PC-9 (cell line): ENCODE data around the gene GSE1. TPM values are rescaled to one million over a fixed set of nuclear protein-coding genes. Genes with fewer than 3 reads are reported as not detected.

Experiments used
- BruUV-seq: library from RNA; stranded (reverse); fragments of 400-500 nt; replicated peaks from 2 replicates; lab custom pipeline; 2021; lab: Mats Ljungman, UMichigan
- CTCF ChIA-PET: fragments of 300-600 bp; sonication (Branson Sonifier 250); formaldehyde crosslinking; loops from one replicate; lab custom pipeline; 2022; ENCODE audit warnings: antibody characterized with exemption; lab: Charles Lee
- POLR2A ChIA-PET: fragments of 300-600 bp; sonication (Branson Sonifier 250); formaldehyde crosslinking; loops from one replicate; lab custom pipeline; 2022; ENCODE audit warnings: antibody characterized with exemption; ENCODE audit not compliant: unreplicated experiment; lab: Charles Lee
- DNase-seq, 2 experiments: peaks; one replicate each; pipeline versions ENCODE4 v3.0.0 to v3.0.0-alpha.2; 2015 to 2022; ENCODE audit warnings: mixed read lengths in 1 of 2
- H2AFZ ChIP-seq: fragments of 200-600 bp; sonication (generic); 2 replicates; pipeline ENCODE4 v1.8.1; 2017; ENCODE audit warnings: antibody characterized with exemption
- H3F3A ChIP-seq: fragments of 200-600 bp; sonication (generic); 2 replicates; pipeline ENCODE4 v1.8.1; 2017; ENCODE audit warnings: antibody characterized with exemption, mild to moderate bottlenecking, low read depth; ENCODE audit not compliant: insufficient read depth
- H3K27ac ChIP-seq: fragments of 200-600 bp; sonication (generic); 2 replicates; pipeline ENCODE4 v1.6.1; 2016; ENCODE audit warnings: mixed run types
- H3K27me3 ChIP-seq: fragments of 200-600 bp; sonication (generic); 2 replicates; pipeline ENCODE4 v1.6.1; 2016; ENCODE audit warnings: low read depth, mixed run types; ENCODE audit not compliant: insufficient read depth
- H3K36me3 ChIP-seq: fragments of 200-600 bp; sonication (generic); 2 replicates; pipeline ENCODE4 v1.6.1; 2016; ENCODE audit warnings: low read depth, mixed run types
- H3K4me1 ChIP-seq: fragments of 200-600 bp; sonication (generic); replicated peaks from 2 replicates; pipeline ENCODE4 v1.6.1; 2016; ENCODE audit warnings: mixed run types; ENCODE audit not compliant: insufficient read depth
- H3K4me2 ChIP-seq: fragments of 200-600 bp; sonication (generic); 2 replicates; pipeline ENCODE4 v1.6.1; 2017; ENCODE audit warnings: mixed run types
- H3K4me3 ChIP-seq: fragments of 200-600 bp; sonication (generic); 2 replicates; pipeline ENCODE4 v1.6.1; 2016; ENCODE audit warnings: mixed run types
- H3K79me2 ChIP-seq: fragments of 200-600 bp; sonication (generic); 2 replicates; pipeline ENCODE4 v1.6.1; 2017; ENCODE audit warnings: low read depth, mixed run types
- H3K9me2 ChIP-seq: fragments of 200-600 bp; sonication (generic); 2 replicates; pipeline ENCODE4 v1.8.1; 2017; ENCODE audit warnings: mild to moderate bottlenecking; ENCODE audit not compliant: insufficient read depth
- H3K9me3 ChIP-seq: fragments of 200-600 bp; sonication (generic); 2 replicates; pipeline ENCODE4 v1.8.1; 2016; ENCODE audit warnings: low read depth; ENCODE audit not compliant: insufficient read depth
- H4K20me1 ChIP-seq: fragments of 200-600 bp; sonication (generic); 2 replicates; pipeline ENCODE4 v1.8.1; 2017; ENCODE audit not compliant: insufficient read depth
- CTCF ChIP-seq: fragments of 200-600 bp; sonication (generic); conservative IDR thresholded peaks from 2 replicates; pipeline ENCODE4 v1.6.1; 2017; ENCODE audit warnings: mixed run types, antibody characterized with exemption, mild to moderate bottlenecking, moderate library complexity
- EZH2 ChIP-seq: fragments of 200-600 bp; sonication (generic); IDR thresholded peaks from 2 replicates; pipeline ENCODE4 v1.8.0; 2017; ENCODE audit warnings: antibody characterized with exemption, low read depth
- intact Hi-C: fragments of 100-400 bp; cut with micrococcal nuclease; formaldehyde crosslinking; loops from one replicate; pipeline ENCODE4 v1.10.0; 2022; ENCODE audit not compliant: unreplicated experiment
- total RNA-seq: library from RNA; stranded (reverse); gene quantifications from 2 replicates; pipeline ENCODE4 v1.2.3, GENCODE V29; 2021

The GSE1 gene
- total RNA-seq, 1 experiment from 2014 or later, result 83.5 TPM

- H3K27me3 ChIP-seq, result no peaks in the 10 kb centered on the region
- no peak overlapping the region for H3K4me2 ChIP-seq
- no peaks in the 10 kb centered on the region for H3K4me1 ChIP-seq
- H2AFZ ChIP-seq, result no peak overlapping the region
- peaks cover 94% of the 10 kb centered on the region for H4K20me1 ChIP-seq
- DNase-seq, result no peak
- ChIA-PET CTCF (no interaction called here), POLR2A (no interaction called here)
- peaks cover 10% of the 10 kb centered on the region; the same call in 1 of the 2 replicates for H3K79me2 ChIP-seq
- no TSS peak for BruUV-seq
- TF ChIP-seq CTCF (no peak), EZH2 (no peak)
- H3K4me3 ChIP-seq, result no peak overlapping the region
- H3K9me2 ChIP-seq, result no peaks in the 10 kb centered on the region
- intact Hi-C loops, result no loop called here
- peaks cover 5% of the 10 kb centered on the region; the same call in 1 of the 2 replicates for H3F3A ChIP-seq
- no peaks in the 10 kb centered on the region for H3K9me3 ChIP-seq
- no peak overlapping the region for H3K27ac ChIP-seq
- H3K36me3 ChIP-seq, result no peaks in the 10 kb centered on the region
These were observed 29.5 kb upstream of the GSE1 start for GRCh38 chr16:85583491-85584181.

- H3K36me3 ChIP-seq, result no peaks in the 10 kb centered on the region
- H2AFZ ChIP-seq, result no peak overlapping the region
- H3K27ac ChIP-seq, result no peak overlapping the region
- POLR2A ChIA-PET, result no interaction called here
- H3K79me2 ChIP-seq, result peaks cover 7% of the 10 kb centered on the region; the same call in 1 of the 2 replicates
- no peak overlapping the region for H3K4me3 ChIP-seq
- no peaks in the 10 kb centered on the region for H3K27me3 ChIP-seq
- CTCF ChIA-PET, result no interaction called here
- BruUV-seq, result no TSS peak
- intact Hi-C loops, result no loop called here
- DNase-seq, result no peak
- no peaks in the 10 kb centered on the region for H3K4me1 ChIP-seq
- H4K20me1 ChIP-seq, result peaks cover 91% of the 10 kb centered on the region
- peaks cover under 1% of the 10 kb centered on the region; the same call in 1 of the 2 replicates for H3F3A ChIP-seq
- TF ChIP-seq EZH2, result no peak
- no peak for TF ChIP-seq CTCF
- no peaks in the 10 kb centered on the region for H3K9me2 ChIP-seq
- H3K4me2 ChIP-seq, result no peak overlapping the region
- H3K9me3 ChIP-seq, result no peaks in the 10 kb centered on the region
These were observed 28.9 kb upstream of the GSE1 start for GRCh38 chr16:85584267-85584666.

GRCh38 chr16:85584819-85585282 lies 28.3 kb upstream of the GSE1 start:
- Histone ChIP-seq H4K20me1 (peaks cover 89% of the 10 kb centered on the region), H2AFZ (no peak overlapping the region), H3K9me3 (no peaks in the 10 kb centered on the region), H3K79me2 (peaks cover 7% of the 10 kb centered on the region), H3K9me2 (no peaks in the 10 kb centered on the region), H3K4me3 (no peak overlapping the region), H3F3A (peaks cover 5% of the 10 kb centered on the region; the same call in 1 of the 2 replicates), H3K27ac (no peak overlapping the region), H3K4me1 (no peaks in the 10 kb centered on the region), H3K27me3 (no peaks in the 10 kb centered on the region), H3K4me2 (no peak overlapping the region), H3K36me3 (no peaks in the 10 kb centered on the region)
- intact Hi-C loops, result no loop called here
- POLR2A ChIA-PET, result no interaction called here
- TF ChIP-seq CTCF (no peak), EZH2 (no peak)
- DNase-seq, result no peak
- BruUV-seq, result no TSS peak
- CTCF ChIA-PET, result no interaction called here
